Upper lobe of left lung (tissue), 4 donors: ENCODE results near the gene LIG1.

Experiments
- POLR2A ChIP-seq, 4 donors: fragments of 450-650 bp; IDR thresholded peaks; one replicate each; pipeline ENCODE4 v1.5.1; 2016 to 2017; ENCODE audit warnings: antibody characterized with exemption in 4 of 4, mild to moderate bottlenecking in 2 of 4
- TF ChIP-seq, protein P1 (sequence below), 6 experiments: fragments of 450-650 bp in 4 of 6; fragments of 200-600 bp in 2 of 6; sonication (generic) in 2 of 6; IDR thresholded peaks; one replicate each; pipeline ENCODE4 v1.5.1; 2016 to 2019; ENCODE audit warnings: antibody characterized with exemption in 6 of 6

DNA sequence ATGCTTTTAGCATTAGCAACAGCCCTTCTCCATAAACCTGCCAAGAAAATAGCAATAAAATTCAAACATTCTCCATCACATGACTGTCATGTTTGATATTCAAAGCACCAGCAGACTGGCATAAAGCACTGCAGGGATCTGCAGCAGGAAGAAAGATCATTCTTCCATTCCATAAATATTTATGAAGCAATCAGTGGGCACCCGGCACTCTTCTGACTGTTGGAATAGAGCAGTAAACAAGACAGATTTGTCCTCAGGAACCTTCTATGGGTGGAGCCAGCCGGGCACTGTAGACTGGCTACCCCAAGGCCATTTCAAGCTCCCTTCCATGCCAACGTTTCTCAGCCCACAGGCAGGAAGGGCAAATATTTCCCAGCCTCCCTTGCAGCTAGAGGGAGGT, 85.1 kb downstream of the LIG1 start:
- TF ChIP-seq, protein P1, sequence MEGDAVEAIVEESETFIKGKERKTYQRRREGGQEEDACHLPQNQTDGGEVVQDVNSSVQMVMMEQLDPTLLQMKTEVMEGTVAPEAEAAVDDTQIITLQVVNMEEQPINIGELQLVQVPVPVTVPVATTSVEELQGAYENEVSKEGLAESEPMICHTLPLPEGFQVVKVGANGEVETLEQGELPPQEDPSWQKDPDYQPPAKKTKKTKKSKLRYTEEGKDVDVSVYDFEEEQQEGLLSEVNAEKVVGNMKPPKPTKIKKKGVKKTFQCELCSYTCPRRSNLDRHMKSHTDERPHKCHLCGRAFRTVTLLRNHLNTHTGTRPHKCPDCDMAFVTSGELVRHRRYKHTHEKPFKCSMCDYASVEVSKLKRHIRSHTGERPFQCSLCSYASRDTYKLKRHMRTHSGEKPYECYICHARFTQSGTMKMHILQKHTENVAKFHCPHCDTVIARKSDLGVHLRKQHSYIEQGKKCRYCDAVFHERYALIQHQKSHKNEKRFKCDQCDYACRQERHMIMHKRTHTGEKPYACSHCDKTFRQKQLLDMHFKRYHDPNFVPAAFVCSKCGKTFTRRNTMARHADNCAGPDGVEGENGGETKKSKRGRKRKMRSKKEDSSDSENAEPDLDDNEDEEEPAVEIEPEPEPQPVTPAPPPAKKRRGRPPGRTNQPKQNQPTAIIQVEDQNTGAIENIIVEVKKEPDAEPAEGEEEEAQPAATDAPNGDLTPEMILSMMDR (IDR thresholded peaks at IDR 0.05): no peak
- no peak for TF ChIP-seq POLR2A (IDR thresholded peaks at IDR 0.05)
